ACC112 (cell line): Measurements from ENCODE around the gene ABTB2.
A peak's percentile ranks its signal among the peaks of the same experiment; 100 is the strongest.

Experiments used
- H2AFZ ChIP-seq: fragments of 200-600 bp; sonication (generic); one replicate; pipeline ENCODE4 v1.6.0; 2017; ENCODE audit warnings: antibody characterized with exemption, low read length; ENCODE audit not compliant: unreplicated experiment
- H3K27ac ChIP-seq: fragments of 200-600 bp; sonication (generic); 2 replicates; pipeline ENCODE4 v1.5.1; 2014; ENCODE audit warnings: low read depth, mild to moderate bottlenecking, antibody characterized with exemption, low read length, moderate library complexity
- H3K27me3 ChIP-seq: fragments of 200-600 bp; sonication (generic); 2 replicates; pipeline ENCODE4 v1.6.1; 2014; ENCODE audit warnings: mild to moderate bottlenecking, antibody characterized with exemption, low read length, moderate library complexity, mixed read lengths; ENCODE audit not compliant: insufficient read depth
- H3K36me3 ChIP-seq: fragments of 200-600 bp; sonication (generic); 2 replicates; pipeline ENCODE4 v1.6.1; 2016; ENCODE audit warnings: mild to moderate bottlenecking, antibody characterized with exemption, low read length, moderate library complexity, mixed read lengths; ENCODE audit not compliant: insufficient read depth
- H3K4me1 ChIP-seq: fragments of 200-600 bp; sonication (generic); one replicate; pipeline ENCODE4 v1.6.1; 2016; ENCODE audit warnings: low read length, mixed read lengths; ENCODE audit not compliant: insufficient read depth, unreplicated experiment, control insufficient read depth
- H3K4me3 ChIP-seq: fragments of 200-600 bp; sonication (generic); 2 replicates; pipeline ENCODE4 v1.5.1; 2014; ENCODE audit warnings: mild to moderate bottlenecking, low read depth, low read length
- H3K79me2 ChIP-seq: fragments of 200-600 bp; sonication (generic); one replicate; pipeline ENCODE4 v1.6.0; 2016; ENCODE audit warnings: low read length; ENCODE audit not compliant: control insufficient read depth, unreplicated experiment, insufficient read depth

Gene ABTB2

DNA sequence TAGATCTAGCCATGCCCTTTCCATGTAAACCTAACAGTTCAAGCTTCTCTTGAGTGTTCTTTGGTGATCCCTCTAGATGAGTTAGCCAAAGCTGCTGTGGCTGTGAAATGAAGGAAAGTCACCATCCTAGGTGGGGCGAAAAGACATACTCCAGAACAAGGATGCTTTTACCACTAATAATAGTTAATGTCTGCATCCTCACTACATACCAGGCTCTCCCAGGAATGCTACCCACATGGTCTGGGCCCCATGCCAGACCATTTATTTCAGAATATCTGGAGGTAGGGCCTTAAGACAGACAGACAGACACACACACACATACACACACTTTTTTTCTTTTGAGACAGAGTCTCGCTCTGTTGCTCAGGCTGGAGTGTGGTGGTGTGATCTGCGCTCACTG is 14.7 kb downstream of the ABTB2 start:
- peaks cover 14% of the 10 kb centered on the region for H3K79me2 ChIP-seq
- H3K4me3 ChIP-seq: no peak overlapping the region
- peaks cover 43% of the 10 kb centered on the region for H3K4me1 ChIP-seq
- H3K27ac ChIP-seq: no peak overlapping the region
- H3K36me3 ChIP-seq: no peaks in the 10 kb centered on the region
- no peaks in the 10 kb centered on the region for H3K27me3 ChIP-seq
- no peak overlapping the region for H2AFZ ChIP-seq

DNA sequence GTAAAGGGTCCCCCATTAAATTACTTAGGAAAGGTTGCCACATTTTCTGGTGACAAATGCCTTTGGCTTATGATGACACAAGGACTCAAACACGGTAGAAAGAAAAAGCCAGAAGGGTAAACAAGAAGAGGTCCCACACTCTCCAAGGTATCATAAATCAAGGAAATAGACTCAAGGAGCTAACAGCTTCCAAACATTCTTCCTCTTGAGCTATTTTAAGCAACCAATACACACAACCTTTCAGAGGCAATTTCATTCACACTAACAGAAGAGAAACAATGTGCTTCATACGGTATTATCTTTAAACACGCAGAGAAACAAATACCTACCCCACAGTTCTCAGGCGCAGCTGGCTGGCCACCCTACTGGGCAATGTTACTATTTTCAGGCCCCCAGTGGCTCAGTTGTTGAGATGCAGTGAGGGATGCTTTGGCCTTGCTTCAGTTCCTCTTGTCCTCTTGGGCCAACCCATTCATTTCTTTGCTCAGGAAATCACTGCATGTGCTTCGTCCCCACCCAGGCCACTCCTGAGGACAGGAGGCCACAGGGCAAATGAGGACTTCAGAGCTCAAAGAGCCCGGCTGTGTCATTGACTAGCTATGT is 15.8 kb downstream of the ABTB2 start:
- no peaks in the 10 kb centered on the region for H3K36me3 ChIP-seq
- H3K27ac ChIP-seq: no peak overlapping the region
- peaks cover 42% of the 10 kb centered on the region for H3K4me1 ChIP-seq
- no peak overlapping the region for H2AFZ ChIP-seq
- H3K4me3 ChIP-seq: no peak overlapping the region
- no peaks in the 10 kb centered on the region for H3K27me3 ChIP-seq
- peaks cover 11% of the 10 kb centered on the region for H3K79me2 ChIP-seq

DNA sequence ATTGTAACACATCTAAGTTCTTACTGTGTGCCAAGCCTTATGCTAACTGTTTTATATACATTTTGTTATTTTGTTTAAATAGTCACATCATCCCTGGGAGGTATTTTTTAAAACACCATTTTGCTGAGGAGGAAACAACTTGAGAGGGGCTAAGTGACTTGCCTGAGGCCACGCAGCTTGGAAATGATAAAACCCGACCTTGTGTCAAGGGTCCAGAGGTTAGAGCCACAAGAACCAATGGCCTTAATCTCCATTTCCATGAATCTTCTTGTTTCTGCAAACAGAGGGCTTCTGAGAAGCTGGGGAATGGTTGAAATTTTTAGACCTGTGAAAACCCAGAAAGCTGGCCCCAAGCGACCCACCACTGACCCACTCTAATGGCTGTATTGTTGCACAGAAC is 16.7 kb downstream of the ABTB2 start:
- Histone ChIP-seq H3K4me1 (peaks cover 32% of the 10 kb centered on the region), H3K79me2 (peaks cover 11% of the 10 kb centered on the region)

DNA sequence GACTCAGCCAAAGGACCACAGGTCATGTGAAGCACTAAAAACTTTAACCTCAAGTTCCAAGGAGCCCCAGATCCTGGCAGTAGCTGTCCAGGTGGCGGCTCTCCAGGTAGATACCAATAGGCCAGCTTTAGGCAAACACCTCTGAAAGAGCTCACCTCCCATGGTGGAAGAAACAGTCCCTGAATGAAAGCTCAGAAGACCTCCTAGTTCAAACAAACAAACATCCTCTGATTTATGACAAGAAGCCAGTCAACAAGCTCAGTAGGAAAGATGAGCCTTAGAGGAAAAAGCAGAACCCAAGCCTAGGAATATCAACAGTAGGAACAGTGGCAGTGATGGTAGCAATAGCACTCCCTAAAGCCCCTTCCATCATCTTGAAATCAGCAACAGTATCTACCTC is 17.2 kb downstream of the ABTB2 start:
- no peak overlapping the region for H2AFZ ChIP-seq
- H3K27ac ChIP-seq: no peak overlapping the region
- peaks cover 11% of the 10 kb centered on the region for H3K79me2 ChIP-seq
- no peak overlapping the region for H3K4me3 ChIP-seq
- H3K36me3 ChIP-seq: no peaks in the 10 kb centered on the region
- peaks cover 28% of the 10 kb centered on the region for H3K4me1 ChIP-seq
- no peaks in the 10 kb centered on the region for H3K27me3 ChIP-seq

More for the DNA sequence above, 16.7 kb downstream of the ABTB2 start:
- Histone ChIP-seq H3K27me3 (no peaks in the 10 kb centered on the region), H3K36me3 (no peaks in the 10 kb centered on the region), H2AFZ (no peak overlapping the region), H3K27ac (no peak overlapping the region), H3K4me3 (no peak overlapping the region)

DNA sequence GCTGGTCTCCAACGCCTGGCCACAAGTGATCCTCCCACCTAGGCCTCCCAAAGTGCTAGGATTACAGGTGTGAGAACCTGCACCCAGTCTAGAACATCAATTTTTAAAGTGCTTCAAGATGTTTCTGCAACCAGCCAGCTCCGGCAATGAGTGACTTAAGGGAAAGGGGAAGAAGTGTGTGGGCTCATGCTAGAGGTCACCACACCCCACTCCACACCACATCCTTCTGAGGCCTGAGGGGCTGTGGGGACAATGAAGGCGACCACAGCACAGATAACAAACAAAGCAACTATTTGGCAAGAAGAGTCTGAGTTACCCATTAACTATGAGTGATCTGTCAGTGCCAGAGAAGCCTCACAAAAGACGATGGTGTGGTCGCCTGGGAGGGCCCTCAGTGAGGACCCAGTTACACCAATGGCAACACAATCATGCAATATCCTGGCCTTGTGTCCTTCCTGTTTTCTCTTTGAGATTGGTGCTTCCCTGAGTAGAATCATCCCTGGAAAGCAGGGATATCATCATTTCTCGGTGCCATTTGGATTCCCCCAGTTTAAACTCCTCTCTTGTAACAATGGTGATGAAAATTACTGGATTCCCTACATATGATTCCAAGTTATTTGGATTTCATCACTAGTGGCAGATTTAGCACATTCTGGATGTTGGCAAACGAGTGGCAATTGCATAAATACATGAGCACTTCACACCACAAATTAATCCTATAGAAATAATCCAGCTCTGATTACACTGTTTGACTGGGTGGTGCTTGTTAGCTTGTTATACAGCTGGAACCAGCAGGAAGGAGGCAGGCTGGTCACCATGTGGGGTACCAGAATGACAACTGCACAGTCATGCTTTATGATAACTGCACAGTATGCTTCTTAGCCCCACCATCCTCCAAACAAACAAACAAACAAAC is 18.4 kb downstream of the ABTB2 start:
- Histone ChIP-seq H3K79me2 (peaks cover 11% of the 10 kb centered on the region), H3K36me3 (no peaks in the 10 kb centered on the region), H2AFZ (no peak overlapping the region), H3K4me1 (peaks cover 16% of the 10 kb centered on the region), H3K4me3 (no peak overlapping the region), H3K27ac (no peak overlapping the region), H3K27me3 (no peaks in the 10 kb centered on the region)

DNA sequence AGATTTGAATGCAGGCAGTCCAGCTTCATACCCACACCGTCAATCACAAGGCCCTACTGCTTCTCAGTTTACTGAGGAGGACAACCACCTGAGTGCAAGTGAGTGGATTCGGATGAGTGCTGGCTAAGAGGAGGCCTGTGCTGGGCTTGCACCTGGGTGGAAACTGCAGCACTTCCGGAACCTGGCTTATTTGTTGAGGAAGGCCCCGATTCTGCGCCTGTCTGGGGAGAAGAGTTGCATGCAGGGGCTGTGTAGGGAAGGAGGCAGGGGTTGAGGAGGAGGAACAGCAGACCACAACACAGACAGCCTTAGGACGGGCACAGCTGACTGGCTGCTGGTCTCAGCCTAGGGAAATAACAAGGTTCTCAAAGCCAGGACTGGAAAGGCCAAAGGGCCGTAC is 20.8 kb downstream of the ABTB2 start:
- Histone ChIP-seq H2AFZ (no peak overlapping the region), H3K4me3 (no peak overlapping the region), H3K36me3 (no peaks in the 10 kb centered on the region), H3K27ac (no peak overlapping the region), H3K79me2 (peaks cover 5% of the 10 kb centered on the region), H3K4me1 (peaks cover 3% of the 10 kb centered on the region), H3K27me3 (no peaks in the 10 kb centered on the region)

DNA sequence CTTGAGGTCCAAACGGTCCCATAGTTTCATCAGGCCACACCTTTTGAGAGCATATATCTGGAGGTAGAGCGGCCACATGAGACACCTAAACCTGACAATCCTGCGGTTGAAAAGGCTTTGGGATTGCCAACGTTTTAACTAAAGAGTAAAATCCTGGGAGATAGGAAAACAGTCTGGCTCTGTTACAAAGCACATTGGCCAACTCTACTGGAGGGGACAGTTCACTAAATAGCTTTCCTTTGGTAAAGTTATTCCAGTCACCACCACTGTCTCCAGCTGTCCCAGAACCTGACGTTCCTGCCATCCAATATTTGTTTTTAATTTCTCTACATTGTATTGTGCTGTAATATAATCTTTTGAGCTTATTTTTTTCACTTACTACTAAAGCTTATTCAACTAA is 22.0 kb downstream of the ABTB2 start:
- Histone ChIP-seq H3K4me1 (peaks cover 15% of the 10 kb centered on the region), H3K27me3 (no peaks in the 10 kb centered on the region), H3K79me2 (peaks cover 3% of the 10 kb centered on the region), H3K36me3 (no peaks in the 10 kb centered on the region), H3K27ac (no peak overlapping the region), H3K4me3 (no peak overlapping the region), H2AFZ (no peak overlapping the region)

DNA sequence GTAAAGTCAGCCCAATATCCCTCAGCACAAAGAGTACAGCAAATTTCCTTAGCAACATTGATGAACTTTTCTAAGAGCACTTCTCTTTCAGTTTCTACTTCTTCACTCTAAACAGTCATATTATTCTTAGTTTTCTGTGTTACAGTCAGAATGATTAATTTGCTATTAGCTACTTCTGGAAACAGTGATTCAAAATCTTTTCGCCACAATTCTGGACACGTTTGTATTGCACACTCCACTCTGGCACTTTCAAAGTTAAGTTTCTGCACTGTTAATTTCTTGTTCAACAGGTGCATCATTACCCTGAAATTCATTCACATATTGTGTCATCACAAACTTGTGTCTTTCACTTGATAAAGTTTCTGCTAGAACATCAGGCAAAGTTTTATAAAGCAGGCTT is 22.5 kb downstream of the ABTB2 start:
- Histone ChIP-seq H3K4me1 (peaks cover 18% of the 10 kb centered on the region), H3K27me3 (no peaks in the 10 kb centered on the region), H3K79me2 (peaks cover under 1% of the 10 kb centered on the region), H3K27ac (no peak overlapping the region), H3K36me3 (no peaks in the 10 kb centered on the region), H2AFZ (no peak overlapping the region), H3K4me3 (no peak overlapping the region)

DNA sequence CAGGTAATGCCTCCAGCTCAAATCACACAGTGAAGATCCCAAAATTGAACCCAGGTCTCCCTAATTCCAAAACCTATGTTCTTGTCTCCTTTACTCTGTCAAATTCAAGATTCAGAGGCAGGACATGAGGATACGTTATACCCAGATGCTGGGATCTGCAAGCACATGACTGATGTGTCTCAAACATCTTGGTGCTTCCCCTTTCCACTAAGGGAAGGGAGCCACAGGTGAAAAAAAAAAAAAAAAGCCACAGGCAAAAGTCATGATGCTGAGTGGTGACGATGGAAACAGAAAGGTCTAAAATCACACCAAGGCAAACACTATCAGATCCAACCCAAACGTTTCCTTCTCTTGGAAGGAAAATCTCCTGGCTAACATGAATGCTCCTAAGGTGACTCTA is 24.0 kb downstream of the ABTB2 start:
- H3K27ac ChIP-seq: no peak overlapping the region

DNA sequence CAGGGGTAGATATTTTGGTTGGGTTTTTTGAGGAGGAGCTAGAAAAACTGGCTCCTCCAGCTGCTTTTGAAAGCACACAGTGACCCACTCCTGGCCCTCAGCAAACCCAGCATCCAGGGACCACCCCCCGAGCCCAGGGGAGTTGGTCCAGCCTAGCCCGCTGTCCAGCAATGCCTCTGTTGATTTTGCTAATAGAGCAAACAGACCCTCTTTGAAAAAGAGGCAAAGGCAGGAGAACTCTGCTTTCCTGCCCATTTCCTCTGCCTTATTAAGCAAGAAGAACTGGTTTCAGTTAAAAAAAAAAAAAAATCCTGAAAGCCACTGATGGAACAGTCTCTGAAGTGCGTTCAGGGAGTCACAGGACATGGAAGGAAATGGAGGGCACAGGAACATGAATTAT is 25.3 kb downstream of the ABTB2 start:
- Histone ChIP-seq H3K27ac (no peak overlapping the region), H3K79me2 (no peaks in the 10 kb centered on the region), H3K27me3 (no peaks in the 10 kb centered on the region), H3K4me3 (no peak overlapping the region), H3K36me3 (no peaks in the 10 kb centered on the region), H2AFZ (no peak overlapping the region), H3K4me1 (peaks cover 18% of the 10 kb centered on the region)

More for the DNA sequence above, 24.0 kb downstream of the ABTB2 start:
- no peak overlapping the region for H3K4me3 ChIP-seq
- no peaks in the 10 kb centered on the region for H3K79me2 ChIP-seq
- H3K4me1 ChIP-seq: peaks cover 18% of the 10 kb centered on the region
- H3K36me3 ChIP-seq: no peaks in the 10 kb centered on the region
- H3K27me3 ChIP-seq: no peaks in the 10 kb centered on the region
- H2AFZ ChIP-seq: no peak overlapping the region

DNA sequence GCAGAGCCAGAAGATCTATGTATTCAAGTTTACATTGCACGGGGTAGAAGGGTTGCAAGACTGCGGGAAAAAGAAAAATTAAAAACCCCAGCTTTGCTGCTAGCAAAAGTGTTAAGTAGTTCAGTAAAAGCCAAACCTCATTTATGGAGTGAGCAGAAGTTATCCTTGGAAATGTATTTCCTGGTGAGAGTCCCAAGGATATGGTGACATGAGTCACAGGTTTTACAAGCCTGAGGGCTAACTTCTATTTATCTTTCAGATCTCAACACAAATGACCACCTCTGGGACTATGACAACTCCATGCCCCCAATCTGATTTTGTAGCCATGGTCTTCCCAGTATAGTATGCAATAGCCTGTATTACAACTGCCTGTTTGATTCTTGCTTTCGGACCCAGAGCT is 26.1 kb downstream of the ABTB2 start:
- Histone ChIP-seq H3K27ac (peak overlapping the region; percentile 44; the same call in 1 of the 2 replicates), H2AFZ (no peak overlapping the region), H3K4me1 (peaks cover 18% of the 10 kb centered on the region), H3K36me3 (no peaks in the 10 kb centered on the region), H3K4me3 (no peak overlapping the region), H3K79me2 (no peaks in the 10 kb centered on the region), H3K27me3 (no peaks in the 10 kb centered on the region)
